OCI-LY1 (cell line): ENCODE measurements around the gene MYCL.

Experiments used
- H2AFZ ChIP-seq: fragments of 200-600 bp; sonication (generic), shearing (Covaris generic); 2 replicates; pipeline ENCODE4 v1.6.0; 2014; ENCODE audit warnings: antibody characterized with exemption, mild to moderate bottlenecking, low read length
- H3F3A ChIP-seq: fragments of 200-600 bp; sonication (generic), shearing (Covaris generic); 2 replicates; pipeline ENCODE4 v1.6.0; 2014; ENCODE audit warnings: mild to moderate bottlenecking, antibody characterized with exemption, low read length, moderate library complexity; ENCODE audit not compliant: insufficient read depth
- H3K27ac ChIP-seq: fragments of 200-600 bp; sonication (generic); 2 replicates; pipeline ENCODE4 v1.5.1; 2014; ENCODE audit warnings: low read length, mixed run types, mild to moderate bottlenecking, low read depth; ENCODE audit not compliant: poor library complexity, severe bottlenecking
- H3K27me3 ChIP-seq: fragments of 200-600 bp; sonication (generic); 2 replicates; pipeline ENCODE4 v1.6.0; 2014; ENCODE audit warnings: antibody characterized with exemption, mild to moderate bottlenecking, low read length, moderate library complexity; ENCODE audit not compliant: insufficient read depth
- H3K36me3 ChIP-seq: fragments of 200-600 bp; sonication (generic); 2 replicates; pipeline ENCODE4 v1.6.1; 2014; ENCODE audit warnings: mild to moderate bottlenecking, antibody characterized with exemption, low read length, moderate library complexity, mixed read lengths; ENCODE audit not compliant: insufficient read depth
- H3K4me1 ChIP-seq: fragments of 200-600 bp; sonication (generic); 2 replicates; pipeline ENCODE4 v1.5.1; 2014; ENCODE audit warnings: mild to moderate bottlenecking, low read length, moderate library complexity; ENCODE audit not compliant: insufficient read depth, severe bottlenecking
- H3K4me2 ChIP-seq: fragments of 200-600 bp; sonication (generic), shearing (Covaris generic); 2 replicates; pipeline ENCODE4 v1.6.1; 2014; ENCODE audit warnings: low read length
- H3K4me3 ChIP-seq: fragments of 200-600 bp; sonication (generic); 2 replicates; pipeline ENCODE4 v1.5.1; 2014; ENCODE audit warnings: low read length, low read depth, mild to moderate bottlenecking, mixed read lengths; ENCODE audit not compliant: poor library complexity, severe bottlenecking
- H3K79me2 ChIP-seq: fragments of 200-600 bp; shearing (Covaris generic); 2 replicates; pipeline ENCODE4 v1.6.1; 2016; ENCODE audit warnings: mixed run types, low read length, mixed read lengths; ENCODE audit not compliant: insufficient read depth
- H3K9ac ChIP-seq: fragments of 200-600 bp; sonication (generic), shearing (Covaris generic); 2 replicates; pipeline ENCODE4 v1.6.1; 2014; ENCODE audit warnings: mild to moderate bottlenecking, low read length, mixed read lengths
- H3K9me2 ChIP-seq: fragments of 200-600 bp; sonication (generic), shearing (Covaris generic); 2 replicates; pipeline ENCODE4 v1.6.1; 2014; ENCODE audit warnings: low read depth, mild to moderate bottlenecking, low read length, mixed read lengths
- H3K9me3 ChIP-seq: fragments of 200-600 bp; shearing (Covaris generic); 2 replicates; pipeline ENCODE4 v1.6.1; 2014; ENCODE audit warnings: low read length, mixed read lengths
- H4K20me1 ChIP-seq: fragments of 200-600 bp; sonication (generic), shearing (Covaris generic); 2 replicates; pipeline ENCODE4 v1.6.0; 2016; ENCODE audit warnings: mild to moderate bottlenecking, low read length; ENCODE audit not compliant: insufficient read depth
- EZH2 ChIP-seq: fragments of 200-600 bp; sonication (generic), shearing (Covaris generic); IDR thresholded peaks from 2 replicates; pipeline ENCODE4 v1.8.0; 2017; ENCODE audit warnings: borderline replicate concordance, mixed run types, mild to moderate bottlenecking, antibody characterized with exemption, low read length, moderate library complexity, mixed read lengths
- TF ChIP-seq, protein P1 (sequence below): fragments of 200-600 bp; sonication (generic), shearing (Covaris generic); IDR thresholded peaks from 2 replicates; pipeline ENCODE4 v1.5.1; 2017; ENCODE audit warnings: mild to moderate bottlenecking, antibody characterized with exemption, low read length, moderate library complexity, mixed read lengths

Gene MYCL

DNA sequence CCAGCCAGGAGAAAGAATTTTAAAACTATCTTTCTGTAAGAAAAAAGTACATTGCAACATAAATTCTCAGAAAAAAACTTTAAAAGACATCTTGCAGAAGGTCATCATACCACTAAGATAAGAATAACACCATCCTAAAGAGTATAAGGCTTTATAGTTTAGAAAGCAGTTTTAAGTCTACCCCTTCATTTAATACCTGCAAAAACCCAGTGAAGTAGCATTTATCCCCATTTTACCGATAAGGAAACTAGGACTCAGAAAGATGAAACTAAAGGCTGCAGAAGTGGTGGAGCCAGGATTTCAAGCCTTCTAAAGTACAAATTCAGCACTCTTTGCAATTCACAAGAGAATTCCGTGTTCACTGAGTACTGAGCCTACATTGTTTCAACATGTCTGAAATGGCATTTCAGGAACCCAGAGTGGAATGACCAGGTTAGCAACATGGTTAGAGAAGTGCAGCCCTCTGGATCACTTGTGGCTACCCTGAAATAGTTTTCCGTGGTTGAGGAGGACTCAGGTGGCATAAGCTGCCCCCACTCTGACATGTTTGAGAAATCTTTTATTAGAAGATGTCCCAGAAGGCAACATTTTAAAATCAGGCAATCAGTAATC lies 6.7 kb downstream of the MYCL start:
- no peaks in the 10 kb centered on the region for H3K27me3 ChIP-seq
- no peaks in the 10 kb centered on the region for H3K4me1 ChIP-seq
- no peak overlapping the region for H2AFZ ChIP-seq
- no peak overlapping the region for H3K9ac ChIP-seq
- H3F3A ChIP-seq = no peaks in the 10 kb centered on the region
- H3K27ac ChIP-seq = no peak overlapping the region
- no peaks in the 10 kb centered on the region for H3K9me2 ChIP-seq
- no peaks in the 10 kb centered on the region for H4K20me1 ChIP-seq
- H3K4me3 ChIP-seq = no peak overlapping the region
- no peaks in the 10 kb centered on the region for H3K9me3 ChIP-seq
- no peaks in the 10 kb centered on the region for H3K36me3 ChIP-seq
- no peak for TF ChIP-seq EZH2
- TF ChIP-seq, protein P1, sequence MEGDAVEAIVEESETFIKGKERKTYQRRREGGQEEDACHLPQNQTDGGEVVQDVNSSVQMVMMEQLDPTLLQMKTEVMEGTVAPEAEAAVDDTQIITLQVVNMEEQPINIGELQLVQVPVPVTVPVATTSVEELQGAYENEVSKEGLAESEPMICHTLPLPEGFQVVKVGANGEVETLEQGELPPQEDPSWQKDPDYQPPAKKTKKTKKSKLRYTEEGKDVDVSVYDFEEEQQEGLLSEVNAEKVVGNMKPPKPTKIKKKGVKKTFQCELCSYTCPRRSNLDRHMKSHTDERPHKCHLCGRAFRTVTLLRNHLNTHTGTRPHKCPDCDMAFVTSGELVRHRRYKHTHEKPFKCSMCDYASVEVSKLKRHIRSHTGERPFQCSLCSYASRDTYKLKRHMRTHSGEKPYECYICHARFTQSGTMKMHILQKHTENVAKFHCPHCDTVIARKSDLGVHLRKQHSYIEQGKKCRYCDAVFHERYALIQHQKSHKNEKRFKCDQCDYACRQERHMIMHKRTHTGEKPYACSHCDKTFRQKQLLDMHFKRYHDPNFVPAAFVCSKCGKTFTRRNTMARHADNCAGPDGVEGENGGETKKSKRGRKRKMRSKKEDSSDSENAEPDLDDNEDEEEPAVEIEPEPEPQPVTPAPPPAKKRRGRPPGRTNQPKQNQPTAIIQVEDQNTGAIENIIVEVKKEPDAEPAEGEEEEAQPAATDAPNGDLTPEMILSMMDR = no peak
- no peak overlapping the region for H3K4me2 ChIP-seq
- no peaks in the 10 kb centered on the region for H3K79me2 ChIP-seq

DNA sequence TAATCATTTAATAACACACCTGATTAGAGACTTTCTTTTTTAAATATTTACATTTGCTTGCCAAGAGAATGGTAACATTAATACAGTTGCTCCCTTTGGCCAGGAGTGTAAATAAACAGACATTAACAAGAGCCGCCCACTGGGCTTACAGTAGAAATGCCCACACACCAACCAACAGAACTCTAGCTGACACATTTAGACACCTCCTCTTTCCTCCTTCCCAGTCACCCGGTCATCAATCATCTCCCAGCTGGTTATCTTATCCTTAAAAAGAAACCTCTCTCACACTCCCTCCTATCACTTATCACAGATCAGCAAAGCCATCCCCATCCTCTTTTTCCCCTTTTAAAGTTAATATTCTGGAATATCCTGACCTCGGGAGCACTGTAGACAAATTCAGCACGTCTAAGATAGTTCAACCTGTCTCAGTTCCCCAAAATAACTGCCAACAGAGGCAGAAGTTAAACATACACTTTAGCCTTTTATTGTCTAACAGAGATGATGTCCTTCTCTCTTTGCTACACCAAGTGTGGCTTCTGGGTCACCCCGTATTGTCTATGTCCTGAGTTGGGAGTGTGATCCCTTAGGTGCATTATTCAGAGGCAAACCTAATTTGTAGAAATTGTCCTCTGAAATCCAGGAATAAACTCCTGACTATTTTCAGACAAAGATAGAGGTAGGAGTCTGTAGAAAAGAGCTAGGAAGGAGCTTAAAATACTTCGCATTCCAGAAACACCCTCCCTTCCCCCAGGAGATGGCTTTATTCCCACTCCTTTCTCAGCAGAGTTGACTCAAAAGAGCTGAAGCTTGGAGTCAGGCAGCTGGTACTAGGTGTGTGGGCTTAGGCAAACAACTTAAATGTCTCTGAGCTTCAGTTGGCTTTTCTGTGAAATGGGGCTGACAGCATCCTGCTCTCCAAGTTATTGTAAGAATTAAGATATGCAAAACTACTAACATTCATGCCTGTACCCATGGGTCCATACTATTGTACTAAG lies 8.8 kb downstream of the MYCL start:
- H3K9ac ChIP-seq = no peak overlapping the region
- no peaks in the 10 kb centered on the region for H3F3A ChIP-seq
- no peaks in the 10 kb centered on the region for H3K27me3 ChIP-seq
- H4K20me1 ChIP-seq = no peaks in the 10 kb centered on the region
- H3K36me3 ChIP-seq = no peaks in the 10 kb centered on the region
- H3K9me2 ChIP-seq = no peaks in the 10 kb centered on the region
- no peak overlapping the region for H3K27ac ChIP-seq
- H3K4me3 ChIP-seq = no peak overlapping the region
- no peaks in the 10 kb centered on the region for H3K4me1 ChIP-seq
- H2AFZ ChIP-seq = no peak overlapping the region
- no peaks in the 10 kb centered on the region for H3K9me3 ChIP-seq
- no peaks in the 10 kb centered on the region for H3K79me2 ChIP-seq
- TF ChIP-seq, protein P1 = no peak
- TF ChIP-seq EZH2 = no peak
- no peak overlapping the region for H3K4me2 ChIP-seq

DNA sequence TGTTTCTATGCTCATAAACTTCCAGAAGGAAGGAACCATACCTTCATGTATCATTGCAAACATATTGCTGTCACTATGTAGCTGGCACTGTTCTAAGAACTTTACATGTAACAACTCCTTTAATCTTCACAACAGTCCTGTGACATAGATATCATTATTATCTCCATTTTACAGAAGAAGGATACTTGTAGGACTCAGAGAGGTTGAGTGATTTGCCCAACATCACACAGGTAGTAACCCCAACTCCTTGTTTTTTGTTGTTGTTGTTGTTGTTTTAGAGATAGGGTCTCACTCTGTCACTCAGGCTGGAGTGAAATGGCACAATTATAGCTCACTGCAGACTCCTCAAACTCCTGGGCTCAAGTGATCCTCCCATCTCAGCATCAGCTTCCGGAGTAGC lies 10.8 kb downstream of the MYCL start:
- Histone ChIP-seq H3K4me1 (no peaks in the 10 kb centered on the region), H3K9me2 (no peaks in the 10 kb centered on the region), H3K27me3 (no peaks in the 10 kb centered on the region), H3K4me3 (no peak overlapping the region), H3K4me2 (no peak overlapping the region), H3K9me3 (no peaks in the 10 kb centered on the region), H4K20me1 (no peaks in the 10 kb centered on the region), H3F3A (no peaks in the 10 kb centered on the region), H3K36me3 (no peaks in the 10 kb centered on the region), H3K9ac (no peak overlapping the region), H3K27ac (no peak overlapping the region), H3K79me2 (no peaks in the 10 kb centered on the region), H2AFZ (no peak overlapping the region)
- TF ChIP-seq EZH2 = no peak
- TF ChIP-seq, protein P1 = no peak
